ENCODE measurements around the gene PRR14L. TPM values are rescaled to one million over a fixed set of nuclear protein-coding genes. Genes with fewer than 3 reads are reported as not detected.

PRR14L gene
- total and polyA plus RNA-seq, 2 of the 13 experiments (the other 11 are each of a cell fraction or from before 2014, with no cell fraction given): 6.6 to 16.5 TPM

GRCh38 chr22:31749636-31750364, at the start of gene PRR14L (continued):
- TF ChIP-seq CEBPZ (IDR thresholded peaks at IDR 0.05; ENCODE audit: low read length) (no peak), ATF1 (CRISPR knock-in tag; IDR thresholded peaks at IDR 0.05) (no peak), SIX4 (CRISPR knock-in tag; IDR thresholded peaks at IDR 0.05) (no peak), GMEB2 (CRISPR knock-in tag; IDR thresholded peaks at IDR 0.05; ENCODE audit: low read depth) (no peak), REPIN1 (CRISPR knock-in tag; IDR thresholded peaks at IDR 0.05; ENCODE audit: borderline replicate concordance, low read depth) (peak; percentile 87), RBAK (CRISPR knock-in tag; IDR thresholded peaks at IDR 0.05) (no peak), USF2 (IDR thresholded peaks at IDR 0.05; ENCODE audit: low read depth, low read length) (no peak), USF2 (CRISPR knock-in tag; IDR thresholded peaks at IDR 0.05; ENCODE audit: borderline replicate concordance) (no peak), RORA (CRISPR knock-in tag; IDR thresholded peaks at IDR 0.05) (no peak), NR2F6 (IDR thresholded peaks at IDR 0.05) (no peak), NR2F6 (CRISPR knock-in tag; IDR thresholded peaks at IDR 0.05) (peak; percentile 26; the same call in 1 of the 2 replicates), ZNF569 (CRISPR knock-in tag; IDR thresholded peaks at IDR 0.05; ENCODE audit: borderline replicate concordance) (no peak), HOXD1 (CRISPR knock-in tag; IDR thresholded peaks at IDR 0.05) (0 out of 2 replicates have a peak, but pooled peaks have one; percentile 78), ZFP36 (IDR thresholded peaks at IDR 0.05; ENCODE audit: borderline replicate concordance, low read depth, low read length, partially characterized antibody) (no peak), HDAC2 (CRISPR knock-in tag; IDR thresholded peaks at IDR 0.05) (peak; percentile 76), ZMAT3 (CRISPR knock-in tag; conservative IDR thresholded peaks at IDR 0.05) (peak; percentile 91), NR2C2 (CRISPR knock-in tag; IDR thresholded peaks at IDR 0.05; ENCODE audit: borderline replicate concordance) (peak; percentile 94), CTCF (CRISPR knock-in tag; IDR thresholded peaks at IDR 0.05) (peak; percentile 31; the same call in 1 of the 2 replicates), ATF7 (IDR thresholded peaks at IDR 0.05) (no peak), ATF7 (CRISPR knock-in tag; IDR thresholded peaks at IDR 0.05) (no peak)

Measured in HepG2 (cell line).